ENCODE results near the gene ZNF407.

Gene ZNF407

GRCh38 chr18:74734013-74734444 is 136.4 kb downstream of the ZNF407 start:
- no peak for DNase-seq

- DNase-seq: no peak
These were observed 142.3 kb downstream of the ZNF407 start for GRCh38 chr18:74739926-74740325.

DNA sequence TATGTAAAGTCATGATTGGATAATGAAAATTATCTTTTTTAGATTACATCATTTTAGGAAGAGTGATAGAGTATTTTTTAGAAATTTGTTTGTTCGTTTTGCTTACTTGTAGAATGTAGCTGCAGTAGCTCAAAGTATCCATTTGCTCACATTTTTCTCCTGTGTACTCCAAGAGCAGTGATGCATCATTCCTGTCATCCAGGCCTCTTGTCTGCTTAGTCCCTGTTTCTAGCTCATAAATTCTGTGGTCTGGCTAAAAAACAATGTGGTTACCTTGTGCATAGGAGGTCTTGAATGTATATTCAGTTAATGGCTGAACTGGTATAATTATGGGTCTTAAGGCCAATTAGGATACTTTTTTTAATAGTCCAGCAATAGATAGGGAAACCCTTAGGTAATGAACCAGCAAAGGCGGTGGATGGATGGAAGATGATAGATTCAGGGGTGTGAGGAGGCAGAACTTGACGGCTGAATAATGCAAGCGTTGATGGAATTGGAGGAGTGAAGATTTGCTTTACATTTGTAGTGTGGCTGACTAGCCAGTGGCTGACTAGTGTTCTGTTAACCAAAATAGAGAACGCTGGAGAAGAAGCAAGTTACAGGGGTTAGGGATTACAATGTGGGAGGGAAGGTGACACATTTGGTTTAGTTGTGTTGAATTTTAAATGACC is 145.0 kb downstream of the ZNF407 start:
- DNase-seq: no peak

DNA sequence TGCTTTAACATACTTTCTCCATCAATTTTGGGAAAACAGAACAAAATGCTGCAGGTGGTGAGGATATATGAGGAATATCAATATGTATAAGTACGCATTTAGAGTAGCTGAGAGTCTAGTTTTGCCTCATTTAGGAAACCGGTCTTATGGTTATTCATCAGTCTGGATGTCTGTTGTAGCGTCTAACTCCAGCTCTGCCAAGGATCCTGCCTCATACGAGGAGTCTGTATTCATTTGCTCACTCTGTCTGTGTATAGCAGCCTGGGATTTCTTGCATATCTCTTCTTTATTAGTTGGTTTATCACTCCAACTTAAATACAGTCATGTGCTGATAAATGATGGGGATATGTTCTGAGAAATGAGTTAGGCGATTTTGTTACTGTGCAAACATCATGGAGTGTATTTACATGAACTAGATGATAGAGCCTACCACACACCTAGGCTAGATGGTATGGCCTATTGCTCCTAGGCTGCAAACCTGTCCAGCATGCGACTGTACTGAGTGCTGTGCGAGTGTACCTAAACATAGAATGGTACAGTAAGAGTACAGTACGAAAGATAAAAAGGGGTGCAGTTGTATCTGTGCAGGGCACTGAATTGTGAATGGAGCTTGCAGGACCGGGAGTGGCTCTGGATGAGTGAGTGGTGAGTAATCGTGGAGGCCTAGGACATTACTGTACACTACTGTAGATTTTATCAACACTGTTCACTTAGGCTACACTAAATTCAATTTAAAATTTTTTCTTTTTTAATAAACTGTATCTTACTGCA is 148.1 kb downstream of the ZNF407 start:
- no peak for DNase-seq

DNA sequence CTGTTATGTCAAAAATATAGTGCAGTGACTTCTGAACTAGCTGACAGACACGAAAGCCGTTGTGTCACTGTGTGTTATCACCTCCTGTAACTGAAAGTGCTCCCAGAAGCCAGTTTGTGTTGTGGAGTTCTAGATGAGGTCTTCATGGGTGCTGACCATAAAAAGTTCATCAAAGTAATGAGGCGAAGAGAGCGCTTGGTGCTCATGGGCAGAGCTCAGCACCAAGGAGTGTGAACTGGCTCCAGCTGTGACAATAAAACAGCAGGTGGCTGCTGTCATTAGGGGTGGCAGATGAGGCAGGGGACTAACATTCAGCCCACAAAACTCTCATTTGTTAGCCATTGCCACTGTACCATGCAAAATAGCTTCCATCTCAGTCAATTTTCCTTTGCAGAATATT is 151.1 kb downstream of the ZNF407 start:
- no peak for DNase-seq

DNA sequence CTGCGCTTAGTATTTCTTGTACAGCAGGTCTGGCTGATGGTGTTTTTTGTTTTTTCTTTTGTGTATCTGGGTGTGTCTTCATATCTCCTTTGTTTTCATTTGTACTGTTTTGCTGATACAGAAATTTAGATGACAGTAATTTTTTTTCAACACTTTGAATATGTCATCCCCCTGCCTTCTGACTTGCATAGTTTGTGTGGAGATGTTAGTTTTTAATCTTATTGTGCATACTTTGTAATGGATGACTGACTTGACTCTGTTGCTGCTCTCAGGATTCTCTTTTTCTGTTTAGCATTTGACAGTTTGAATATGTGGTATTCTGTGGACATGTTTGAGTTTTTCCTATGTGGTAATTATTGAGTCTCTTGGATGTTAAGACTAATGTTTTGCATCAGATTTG is 161.3 kb downstream of the ZNF407 start:
- no peak for DNase-seq

- no peak for DNase-seq
These were observed 162.4 kb downstream of the ZNF407 start for GRCh38 chr18:74760026-74760425.

DNA sequence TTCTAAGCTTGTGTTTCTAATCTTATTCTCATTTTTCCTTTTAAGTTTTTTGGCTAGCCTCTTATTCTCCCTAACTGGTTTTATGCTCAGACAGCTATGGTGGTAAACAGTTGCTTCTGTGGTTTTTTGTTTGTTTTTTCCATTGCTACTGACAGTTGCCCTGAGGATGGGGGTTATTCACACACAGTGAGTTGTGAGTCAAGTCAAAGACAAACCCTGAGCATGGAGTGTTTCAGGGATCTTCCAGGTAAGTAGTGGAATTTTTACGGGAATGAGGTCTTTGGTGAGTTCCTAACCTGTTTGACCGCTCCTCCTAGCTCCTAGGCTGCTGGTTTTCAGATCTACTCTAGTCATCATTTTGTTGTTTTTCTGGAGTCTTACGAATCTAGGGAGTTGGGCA is 162.8 kb downstream of the ZNF407 start:
- DNase-seq: no peak

GRCh38 chr18:74766251-74766650 is 168.6 kb downstream of the ZNF407 start:
- DNase-seq: no peak

DNA sequence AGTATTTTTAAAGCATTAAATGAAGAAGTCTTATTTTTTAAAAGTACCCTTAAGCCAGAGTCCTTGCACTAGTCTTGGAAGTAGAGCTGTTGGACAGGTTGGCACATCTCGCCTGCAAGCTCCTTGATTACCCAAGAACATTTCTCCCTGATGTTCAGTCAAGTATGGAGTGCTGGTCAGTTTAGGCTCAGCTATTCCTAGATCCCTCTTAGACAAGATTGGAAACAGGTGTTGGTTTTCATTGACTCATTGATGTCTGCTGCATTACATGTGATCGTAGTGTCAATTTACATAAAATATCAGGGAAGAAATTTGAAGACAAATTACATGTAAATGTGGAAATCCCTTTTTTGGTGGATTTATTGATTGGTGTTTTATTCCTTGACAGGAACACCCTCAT is 170.4 kb downstream of the ZNF407 start:
- no peak for DNase-seq

- no peak for DNase-seq
These were observed 175.5 kb downstream of the ZNF407 start for GRCh38 chr18:74773171-74773624.

DNA sequence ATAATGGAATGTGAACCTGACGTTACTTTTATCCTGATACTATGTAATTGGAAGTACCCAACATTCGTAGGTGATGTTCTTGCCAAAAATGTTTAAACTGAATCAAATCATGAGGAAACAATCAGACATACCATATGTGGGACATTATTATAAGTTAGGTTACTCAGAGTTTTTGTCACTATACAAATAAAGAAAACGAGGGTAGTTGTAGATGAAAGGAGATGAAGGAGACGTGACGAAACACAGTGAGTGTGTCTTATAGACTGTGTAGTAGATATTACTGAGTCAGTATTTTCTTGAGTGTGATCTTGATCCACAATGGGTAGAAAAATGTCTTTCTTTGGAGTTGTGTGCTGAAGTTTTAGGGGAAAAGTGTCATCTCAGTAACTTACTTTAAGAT is 176.8 kb downstream of the ZNF407 start:
- no peak for DNase-seq

DNA sequence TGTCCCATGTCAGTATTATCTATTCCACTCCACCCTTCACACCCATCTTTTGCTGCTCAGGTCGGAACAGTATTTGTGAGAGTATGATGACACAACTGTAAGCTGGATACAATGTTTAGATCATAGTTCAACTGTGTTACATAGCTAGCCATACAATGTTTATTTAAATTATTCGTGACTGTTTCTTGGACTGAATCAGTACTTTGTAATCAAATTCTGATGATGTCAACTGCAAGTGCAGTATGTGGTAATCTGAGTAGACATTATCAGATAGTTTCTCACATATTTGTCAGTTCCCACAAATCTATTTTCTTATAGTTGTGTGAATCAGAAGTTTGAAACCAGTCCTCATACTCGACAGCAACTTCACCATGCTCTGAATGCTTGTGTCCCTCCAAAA is 177.6 kb downstream of the ZNF407 start:
- no peak for DNase-seq

GRCh38 chr18:74778191-74778847 is 180.6 kb downstream of the ZNF407 start:
- no peak for DNase-seq

- no peak for DNase-seq
These were observed 187.1 kb downstream of the ZNF407 start for GRCh38 chr18:74784752-74785151.

GRCh38 chr18:74785632-74786031 is 188.0 kb downstream of the ZNF407 start:
- DNase-seq: no peak

GRCh38 chr18:74788657-74789056 is 191.0 kb downstream of the ZNF407 start:
- DNase-seq: no peak

- no peak for DNase-seq
These were observed 191.4 kb downstream of the ZNF407 start for GRCh38 chr18:74789078-74789477.

DNA sequence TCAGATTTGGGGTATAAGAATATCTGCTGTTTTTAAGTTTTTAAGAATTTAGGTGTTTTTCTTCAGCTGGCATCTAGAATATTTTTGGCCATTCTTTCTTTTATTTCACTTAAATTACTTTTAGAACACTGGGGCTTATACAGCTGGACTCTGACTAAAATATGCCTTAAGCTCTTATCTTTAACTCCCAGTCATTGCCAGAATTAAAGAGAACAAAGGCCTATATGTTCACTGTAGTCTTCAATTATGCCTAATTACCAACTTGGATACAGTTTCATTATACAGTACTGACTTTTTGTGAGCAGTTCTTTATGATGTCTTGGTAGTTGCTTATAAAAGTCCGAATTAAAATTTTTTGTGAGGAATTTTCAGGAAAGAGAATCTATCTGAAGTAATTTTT is 192.8 kb downstream of the ZNF407 start:
- DNase-seq: no peak

- DNase-seq: no peak
These were observed 194.0 kb downstream of the ZNF407 start for GRCh38 chr18:74791501-74792194.

- DNase-seq: no peak
These were observed 196.1 kb downstream of the ZNF407 start for GRCh38 chr18:74793746-74794145.

DNA sequence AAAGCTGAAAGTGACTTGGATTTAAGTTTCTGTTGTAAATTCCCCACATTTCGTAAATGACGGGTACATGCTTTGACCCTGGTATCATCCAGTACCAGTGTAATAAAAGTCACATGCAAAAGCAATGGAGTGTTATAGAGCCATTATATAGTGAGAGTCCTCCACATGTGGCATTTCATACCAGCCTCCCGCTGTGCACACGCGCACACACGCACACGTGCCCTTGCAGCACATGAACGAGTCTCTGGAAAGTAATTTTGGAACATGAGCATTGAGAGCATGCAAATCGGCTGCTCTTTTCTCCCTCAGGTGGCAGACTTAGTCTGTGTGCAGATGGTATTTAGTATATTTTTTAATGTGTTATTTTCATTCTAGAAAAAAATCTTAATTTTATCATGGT is 198.1 kb downstream of the ZNF407 start:
- DNase-seq: no peak

DNA sequence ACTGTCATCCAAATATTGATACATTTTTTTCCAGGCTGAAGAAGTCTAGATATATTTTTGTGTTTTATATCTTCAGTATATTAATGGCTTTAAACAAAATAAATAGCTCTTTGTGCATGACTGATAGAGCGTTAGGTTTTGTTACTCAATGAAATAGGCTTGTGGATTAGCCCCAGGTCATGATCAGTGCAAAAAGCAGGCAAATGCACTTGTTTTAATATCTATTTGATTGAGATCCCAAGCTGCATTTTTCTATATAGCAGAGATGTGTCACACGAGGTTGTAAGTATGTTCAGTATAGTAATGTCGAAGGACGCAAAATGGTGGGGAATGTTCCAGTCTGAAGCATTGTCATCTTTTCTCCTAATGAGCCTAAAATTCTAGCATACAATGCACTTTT is 198.5 kb downstream of the ZNF407 start:
- no peak for DNase-seq

All from activated naive CD4-positive, alpha-beta T cell treated with anti-CD3 and anti-CD28 coated beads, Interleukin-2, amount 50 U/mL, for 16 hours (primary cell).